AG08396 (cell line): ENCODE data around the gene ANO3.
"Not testable (repeated sequence)": the region's sequence is repeated elsewhere in the genome, so short reads cannot be mapped to it uniquely, and the experiment has no call there.

ENCODE experiments used
- DNase-seq: peaks from one replicate; pipeline ENCODE4 v3.0.0; 2012; ENCODE audit warnings: low spot score, mixed read lengths

The ANO3 gene

GRCh38 chr11:26575946-26576345 is 244.0 kb downstream of the ANO3 start:
- no peak for DNase-seq

- no peak for DNase-seq
Measured at GRCh38 chr11:26578998-26579661, 247.2 kb downstream of the ANO3 start.

GRCh38 chr11:26579683-26580082 is 247.8 kb downstream of the ANO3 start:
- no peak for DNase-seq

- no peak for DNase-seq
Measured at GRCh38 chr11:26580929-26581328, 249.0 kb downstream of the ANO3 start.

- no peak for DNase-seq
Measured at GRCh38 chr11:26583550-26583949, 251.6 kb downstream of the ANO3 start.

GRCh38 chr11:26584818-26585217 is 252.9 kb downstream of the ANO3 start:
- DNase-seq, result no peak

- DNase-seq, result no peak
Measured at GRCh38 chr11:26587073-26587472, 255.1 kb downstream of the ANO3 start.

- no peak for DNase-seq
Measured at GRCh38 chr11:26593691-26594090, 261.8 kb downstream of the ANO3 start.

GRCh38 chr11:26595207-26595865 is 263.4 kb downstream of the ANO3 start:
- DNase-seq, result not testable (repeated sequence)

- DNase-seq, result not testable (repeated sequence)
Measured at GRCh38 chr11:26597049-26597689, 265.2 kb downstream of the ANO3 start.

GRCh38 chr11:26597899-26598298 is 266.0 kb downstream of the ANO3 start:
- no peak for DNase-seq

- peak; percentile 20 for DNase-seq
Measured at GRCh38 chr11:26599425-26599824, 267.5 kb downstream of the ANO3 start.

GRCh38 chr11:26599876-26600434 is 268.0 kb downstream of the ANO3 start:
- DNase-seq, result no peak

- DNase-seq, result no peak
Measured at GRCh38 chr11:26607725-26608506, 276.0 kb downstream of the ANO3 start.

- no peak for DNase-seq
Measured at GRCh38 chr11:26608507-26609146, 276.7 kb downstream of the ANO3 start.

GRCh38 chr11:26613759-26614158 is 281.8 kb downstream of the ANO3 start:
- DNase-seq, result no peak

GRCh38 chr11:26618441-26618840 is 286.5 kb downstream of the ANO3 start:
- DNase-seq, result no peak

GRCh38 chr11:26620282-26621045 is 288.5 kb downstream of the ANO3 start:
- no peak for DNase-seq

- peak; percentile 39 for DNase-seq
Measured at GRCh38 chr11:26621132-26621531, 289.2 kb downstream of the ANO3 start.

- no peak for DNase-seq
Measured at GRCh38 chr11:26622181-26622580, 290.3 kb downstream of the ANO3 start.

- DNase-seq, result peak; percentile 9
Measured at GRCh38 chr11:26623076-26623659, 291.2 kb downstream of the ANO3 start.
